ENCODE results near the gene SNX8.

DNA sequence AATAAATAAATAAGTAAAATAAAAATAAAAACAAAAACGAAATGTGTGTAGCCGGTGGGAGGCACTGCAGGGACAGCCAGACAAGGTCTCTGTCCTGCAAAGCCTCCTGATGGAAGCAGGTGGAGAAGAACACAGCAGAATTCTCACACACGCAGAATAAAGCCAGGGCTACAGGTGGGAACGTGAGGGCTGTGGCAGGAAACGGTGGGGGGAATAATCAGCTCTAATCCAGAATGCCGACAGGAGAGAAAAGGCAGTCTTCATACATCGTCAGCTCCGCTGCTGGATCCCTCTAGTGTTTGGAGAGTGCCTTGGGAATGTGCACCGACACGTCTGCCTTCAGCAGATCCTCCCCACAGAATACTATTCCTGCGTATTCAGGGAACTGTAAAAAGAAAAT, 6.8 kb upstream of the SNX8 start:
- TF ChIP-seq, protein P1, sequence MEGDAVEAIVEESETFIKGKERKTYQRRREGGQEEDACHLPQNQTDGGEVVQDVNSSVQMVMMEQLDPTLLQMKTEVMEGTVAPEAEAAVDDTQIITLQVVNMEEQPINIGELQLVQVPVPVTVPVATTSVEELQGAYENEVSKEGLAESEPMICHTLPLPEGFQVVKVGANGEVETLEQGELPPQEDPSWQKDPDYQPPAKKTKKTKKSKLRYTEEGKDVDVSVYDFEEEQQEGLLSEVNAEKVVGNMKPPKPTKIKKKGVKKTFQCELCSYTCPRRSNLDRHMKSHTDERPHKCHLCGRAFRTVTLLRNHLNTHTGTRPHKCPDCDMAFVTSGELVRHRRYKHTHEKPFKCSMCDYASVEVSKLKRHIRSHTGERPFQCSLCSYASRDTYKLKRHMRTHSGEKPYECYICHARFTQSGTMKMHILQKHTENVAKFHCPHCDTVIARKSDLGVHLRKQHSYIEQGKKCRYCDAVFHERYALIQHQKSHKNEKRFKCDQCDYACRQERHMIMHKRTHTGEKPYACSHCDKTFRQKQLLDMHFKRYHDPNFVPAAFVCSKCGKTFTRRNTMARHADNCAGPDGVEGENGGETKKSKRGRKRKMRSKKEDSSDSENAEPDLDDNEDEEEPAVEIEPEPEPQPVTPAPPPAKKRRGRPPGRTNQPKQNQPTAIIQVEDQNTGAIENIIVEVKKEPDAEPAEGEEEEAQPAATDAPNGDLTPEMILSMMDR (IDR thresholded peaks at IDR 0.05; ENCODE audit: low read depth, low read length, poor library complexity, severe bottlenecking), result no peak
- no peak for TF ChIP-seq EZH2phosphoT487 (IDR thresholded peaks at IDR 0.05; ENCODE audit: borderline replicate concordance, low read length)
